DMS 273 (cell line): ENCODE measurements around the gene RASGEF1C.
"Not testable (repeated sequence)": the region's sequence is repeated elsewhere in the genome, so short reads cannot be mapped to it uniquely, and the experiment has no call there.

ENCODE experiments used
- DNase-seq: peaks from one replicate; lab custom pipeline; 2025; ENCODE audit not compliant: unreplicated experiment; lab: John Stamatoyannopoulos, UW

The RASGEF1C gene

DNA sequence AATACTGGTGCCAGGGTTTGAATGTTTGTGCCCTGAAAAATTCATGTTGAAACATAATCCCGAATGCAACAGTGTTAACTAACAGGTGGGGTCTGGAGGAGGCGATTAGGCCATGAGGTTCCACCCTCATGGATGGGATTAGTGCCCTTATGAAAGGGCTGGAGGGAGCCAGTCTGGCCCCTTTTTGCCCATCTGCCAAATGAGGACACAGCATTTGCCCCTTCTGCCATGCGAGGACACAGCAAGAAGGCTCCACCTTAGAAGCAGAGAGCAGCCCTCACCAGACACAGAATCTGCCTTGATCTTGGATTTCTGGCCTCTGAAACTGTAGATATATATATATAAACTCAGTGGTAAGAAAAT is 104.9 kb downstream of the RASGEF1C start:
- DNase-seq: peak; percentile 26

DNA sequence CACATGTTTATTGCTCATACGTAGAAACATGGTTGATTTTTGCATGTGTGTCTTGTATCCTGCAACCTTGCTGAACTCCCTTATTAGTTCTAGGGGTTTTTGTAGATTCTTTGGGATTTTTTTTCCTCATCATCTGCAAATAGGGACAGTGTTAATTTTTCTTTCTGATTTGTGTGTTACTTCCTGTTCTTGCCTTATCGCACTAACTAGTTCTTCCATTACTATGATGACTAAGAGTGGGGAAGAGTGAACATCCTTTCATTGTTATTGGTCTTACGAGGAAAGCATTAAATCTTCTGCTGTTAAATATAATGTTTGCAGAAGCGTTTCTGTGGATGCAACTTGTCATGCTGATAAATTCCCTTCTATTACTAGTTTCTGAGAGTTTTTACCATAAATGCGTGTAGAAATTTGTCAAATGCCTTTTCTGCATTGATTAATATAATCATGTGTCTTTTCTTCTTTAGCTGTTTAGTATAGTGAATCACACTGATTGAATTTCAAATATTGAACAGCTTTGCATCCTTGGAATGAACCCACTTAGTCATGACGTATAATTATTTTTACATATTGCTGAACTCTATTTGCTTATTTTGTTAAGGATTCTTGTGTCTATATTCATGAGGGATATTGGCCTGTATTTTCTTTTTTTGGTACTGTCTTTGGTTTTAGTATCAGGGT is 105.4 kb downstream of the RASGEF1C start:
- DNase-seq: no peak

DNA sequence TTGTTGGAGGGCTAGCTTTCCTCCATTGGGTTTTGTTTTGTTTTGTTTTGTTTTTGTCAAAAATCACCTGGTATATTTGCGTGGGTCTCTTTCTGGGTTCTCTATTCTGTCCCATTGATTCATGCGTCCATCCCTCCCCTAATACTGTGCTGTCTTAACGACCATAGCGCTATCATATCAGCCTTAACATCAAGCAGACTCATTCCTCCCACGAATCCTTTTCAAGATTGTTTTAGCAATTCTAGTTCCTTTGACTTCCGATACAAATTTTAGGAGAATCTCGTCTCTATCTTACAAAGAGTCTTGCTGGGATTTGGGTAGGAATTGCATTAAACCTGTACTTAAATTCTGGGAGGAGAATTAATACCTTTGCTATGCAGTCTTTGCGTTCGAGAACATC is 106.4 kb downstream of the RASGEF1C start:
- DNase-seq: no peak

DNA sequence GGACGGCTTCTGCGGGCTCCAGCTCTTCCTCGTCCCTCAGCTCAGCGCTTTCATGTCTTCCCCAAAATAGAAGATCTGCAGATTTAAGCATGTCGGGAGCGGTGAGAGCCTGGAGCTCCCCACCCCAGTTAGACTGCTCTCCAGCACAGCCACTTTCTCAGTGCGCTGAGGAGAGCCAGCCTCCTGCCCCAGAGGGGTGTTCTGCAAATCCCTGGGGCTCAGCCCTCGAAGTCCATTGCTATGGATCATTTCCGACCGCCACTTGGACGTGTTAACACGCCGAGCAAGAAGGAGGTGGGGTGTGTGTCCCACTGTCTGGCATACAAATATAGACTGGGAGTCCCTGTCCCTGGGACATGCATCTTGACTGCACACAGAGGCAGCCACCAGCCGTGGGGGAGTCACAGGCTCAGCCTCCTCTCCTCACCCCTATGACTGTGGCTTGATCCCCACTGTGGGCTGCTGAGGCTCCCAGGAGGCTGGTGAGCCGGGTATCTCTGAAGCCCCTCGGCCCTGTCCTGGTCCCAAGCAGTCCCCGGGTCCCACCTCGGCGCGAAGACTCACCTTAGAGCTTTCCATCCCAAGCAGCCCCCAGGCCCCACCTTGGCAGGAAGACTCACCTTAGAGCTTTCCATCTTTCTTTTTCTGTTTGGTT is 107.4 kb downstream of the RASGEF1C start:
- DNase-seq: no peak

DNA sequence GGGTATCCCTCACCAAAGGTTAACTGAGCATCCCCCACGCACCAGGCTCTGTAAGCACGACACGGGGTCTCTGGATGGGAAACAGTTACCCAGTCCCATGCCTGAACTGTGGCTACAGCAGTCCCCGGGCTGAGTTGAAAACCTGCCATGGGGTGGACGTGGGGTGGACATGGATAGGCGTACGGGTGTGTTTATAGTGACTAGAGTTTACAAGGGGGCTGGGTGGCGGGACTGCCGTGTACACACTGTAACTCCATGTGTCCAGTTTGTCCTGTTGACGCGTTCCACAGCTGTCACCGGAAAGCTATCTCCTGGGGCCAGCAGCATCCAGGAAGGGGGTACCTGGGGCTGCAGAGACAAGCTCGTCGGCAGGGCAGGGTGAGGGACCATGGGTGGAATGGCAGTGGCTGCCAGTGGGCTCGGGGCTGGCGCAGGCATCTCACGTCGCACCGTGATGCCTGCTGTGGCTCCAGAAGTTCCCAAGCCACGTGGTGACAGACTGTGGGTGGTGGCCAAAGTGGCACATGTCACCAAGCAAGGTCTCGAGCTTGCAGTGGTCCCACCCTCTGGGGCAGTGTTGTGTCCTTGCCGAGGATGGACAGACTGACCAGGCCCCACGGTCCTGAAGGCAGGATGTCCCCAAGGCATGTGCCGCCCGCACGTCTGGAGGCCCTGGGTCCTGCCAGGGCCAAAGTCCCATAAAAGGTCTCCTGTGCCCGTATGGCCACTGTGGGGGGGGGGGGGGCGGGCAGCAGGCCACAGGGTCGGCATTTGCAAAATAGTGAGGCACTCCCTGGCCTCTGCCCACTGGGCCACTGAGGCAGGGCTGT is 108.2 kb downstream of the RASGEF1C start:
- DNase-seq: no peak

DNA sequence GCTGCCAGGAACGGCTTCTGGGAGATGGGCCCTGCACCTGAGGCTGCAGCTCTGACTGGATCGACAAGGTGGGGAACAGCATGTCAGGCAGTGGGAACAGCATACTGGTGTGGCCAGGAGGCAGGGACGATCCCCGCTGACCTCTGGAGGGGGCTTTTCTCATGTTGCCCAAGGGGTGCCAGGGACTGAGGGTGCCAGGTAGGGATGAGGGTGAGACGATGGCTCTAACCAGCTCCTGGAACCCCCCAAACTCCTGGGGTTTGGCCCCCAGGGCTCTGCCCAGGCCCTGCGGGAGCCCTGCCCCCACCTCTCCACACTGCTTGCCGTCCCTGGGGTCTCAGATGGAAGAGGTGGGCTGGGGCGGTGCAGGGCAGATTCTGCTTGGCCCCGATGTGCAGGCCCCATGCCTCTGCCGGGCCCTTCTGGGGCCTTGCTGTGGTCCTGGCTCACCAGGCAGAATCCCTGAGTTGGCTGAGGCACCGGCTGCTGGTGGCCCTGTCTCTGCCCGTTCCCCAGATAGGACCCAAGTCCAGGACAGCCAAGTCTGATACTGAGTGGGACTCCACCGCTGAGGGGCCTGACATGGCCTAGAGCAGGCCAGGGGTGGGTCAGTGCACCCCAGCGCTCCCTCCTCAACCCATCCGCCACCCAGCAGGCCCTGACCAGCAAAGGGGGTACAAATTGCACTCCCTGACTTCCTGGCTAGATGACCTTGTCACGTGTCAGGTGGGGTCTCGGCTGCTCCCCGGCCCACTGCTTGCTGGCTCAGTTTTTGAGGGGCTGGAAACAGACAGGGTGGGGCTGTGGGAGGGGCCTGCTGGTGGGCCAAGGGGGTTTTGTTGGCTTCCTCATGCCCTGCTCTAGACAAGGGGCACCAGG is 109.0 kb downstream of the RASGEF1C start:
- DNase-seq: no peak

DNA sequence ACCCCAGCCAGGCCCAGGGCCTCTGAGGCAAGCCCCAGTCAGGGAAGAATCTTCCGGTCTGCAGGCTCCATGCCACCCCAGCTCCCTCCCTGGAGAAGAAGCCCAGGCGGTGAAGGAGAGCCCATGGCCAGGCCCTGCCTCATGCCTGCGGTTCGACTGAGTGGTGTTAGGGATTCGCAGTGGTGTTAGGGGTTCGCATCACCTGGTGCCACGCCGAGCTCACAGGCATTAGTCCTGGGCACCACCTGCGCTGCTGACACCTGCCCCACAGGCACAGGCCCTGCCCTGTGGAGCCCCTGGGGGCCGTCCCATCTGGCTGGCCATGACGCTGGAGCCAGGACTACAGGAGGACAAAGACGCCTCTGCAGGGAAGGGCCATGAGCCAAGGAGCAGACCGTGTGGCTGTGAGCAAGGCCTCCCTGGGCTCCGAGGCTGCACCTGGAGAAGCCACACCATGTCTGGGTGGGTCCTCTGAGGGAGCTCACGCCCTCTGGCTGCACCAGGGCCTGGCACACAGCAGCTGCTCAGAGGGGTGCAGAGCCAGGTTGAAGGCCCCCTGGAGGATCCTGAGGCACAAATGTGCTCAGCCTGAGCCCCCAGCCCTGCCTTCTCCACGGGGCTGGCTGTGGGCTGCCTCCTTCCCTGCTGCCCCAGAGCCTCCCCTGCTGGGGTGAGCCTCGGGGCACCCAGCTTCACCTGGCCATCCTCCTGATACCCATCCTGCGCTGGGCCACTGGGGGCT is 109.8 kb downstream of the RASGEF1C start:
- DNase-seq: no peak

DNA sequence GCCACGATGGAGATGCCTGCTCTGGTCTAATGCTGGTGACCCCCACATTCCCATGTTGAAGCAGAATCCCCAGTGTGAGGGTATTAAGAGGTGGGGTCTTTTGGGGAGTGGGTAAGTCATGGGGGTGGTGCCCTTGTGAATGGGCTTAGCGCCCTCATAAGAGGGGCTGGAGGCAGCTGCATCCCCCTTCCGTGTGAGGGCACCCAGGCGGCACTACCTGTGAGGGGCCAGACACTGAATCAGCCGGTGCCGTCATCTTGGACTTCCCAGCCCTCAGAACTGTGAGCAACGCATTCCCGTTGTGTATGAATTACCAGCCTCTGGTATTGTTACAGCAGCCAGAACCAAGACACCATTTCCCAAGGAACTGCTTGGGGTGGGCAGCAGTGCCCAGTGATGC is 110.5 kb downstream of the RASGEF1C start:
- no peak for DNase-seq

DNA sequence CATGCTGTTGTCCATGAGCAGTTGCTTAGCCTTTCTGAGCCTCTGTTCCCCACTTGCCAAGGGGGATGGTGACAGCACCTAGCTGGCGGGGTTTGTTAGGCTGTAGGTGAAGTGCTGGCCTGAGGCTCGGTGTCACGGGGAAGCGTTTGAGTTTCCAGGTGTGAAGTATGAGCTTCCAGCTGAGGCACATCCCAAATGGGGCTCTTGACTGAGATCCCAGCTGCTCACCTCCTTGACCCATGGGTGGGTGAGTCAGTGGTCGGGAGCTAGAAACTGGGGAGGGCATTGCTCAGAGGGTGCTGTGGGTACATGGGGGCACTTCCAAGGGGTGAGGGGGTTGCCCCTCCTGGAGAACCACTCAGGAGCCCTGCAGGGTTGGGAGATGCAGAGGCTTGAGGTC is 111.1 kb downstream of the RASGEF1C start:
- no peak for DNase-seq

DNA sequence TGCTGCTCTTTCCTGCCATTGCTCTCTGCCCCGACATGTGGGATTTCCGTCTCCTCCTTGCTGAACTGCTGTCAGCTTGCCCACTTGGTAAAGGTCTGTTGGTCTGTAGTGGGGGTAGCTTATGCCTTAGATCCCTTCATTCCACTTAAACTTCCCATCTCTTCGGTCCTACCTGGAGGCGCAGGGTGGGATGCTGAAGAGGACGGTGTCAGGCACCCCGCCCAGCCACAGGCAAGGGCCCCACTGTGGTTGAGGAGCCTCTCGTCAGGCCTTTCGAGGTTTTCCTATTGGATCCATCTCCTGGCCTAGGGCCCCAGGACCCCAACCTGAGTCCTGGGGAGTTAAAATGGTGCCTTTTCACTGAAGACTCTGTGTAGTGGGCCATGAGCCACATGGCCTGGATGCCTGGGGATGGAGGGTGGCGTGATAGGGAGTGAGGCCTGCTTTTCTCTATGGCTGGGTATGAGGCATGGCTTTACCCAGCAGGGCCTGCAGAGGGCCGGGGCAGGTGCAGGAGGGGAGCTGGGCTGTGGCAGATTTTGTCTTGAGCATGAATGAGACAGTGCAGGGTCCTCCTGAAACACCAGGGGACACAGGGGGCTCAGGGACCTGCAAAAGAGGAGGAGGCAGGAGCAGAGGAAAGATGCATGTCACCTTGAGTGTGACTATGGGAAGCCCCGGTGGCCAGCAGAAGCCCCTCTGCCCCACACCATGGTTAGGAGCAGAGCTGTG is 111.7 kb downstream of the RASGEF1C start:
- no peak for DNase-seq

DNA sequence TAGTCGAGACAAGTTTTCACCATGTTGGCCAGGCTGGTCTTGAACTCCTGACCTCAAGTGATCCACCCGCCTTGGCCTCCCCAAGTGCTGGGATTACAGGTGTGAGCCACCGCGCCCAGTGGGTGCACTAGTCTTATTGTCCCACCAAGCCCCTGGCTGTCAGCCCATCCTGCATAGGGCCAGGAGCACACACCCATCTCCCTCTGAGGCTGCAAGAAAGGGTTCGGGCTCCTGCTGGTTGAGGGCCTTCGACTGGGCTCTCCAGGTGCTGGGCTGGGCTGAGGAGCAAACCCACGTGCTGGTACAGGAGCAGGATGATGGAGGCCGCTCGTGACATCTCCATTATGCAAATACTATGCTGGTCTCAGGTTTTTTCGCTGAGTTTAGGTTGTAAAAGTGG is 112.4 kb downstream of the RASGEF1C start:
- DNase-seq: no peak

DNA sequence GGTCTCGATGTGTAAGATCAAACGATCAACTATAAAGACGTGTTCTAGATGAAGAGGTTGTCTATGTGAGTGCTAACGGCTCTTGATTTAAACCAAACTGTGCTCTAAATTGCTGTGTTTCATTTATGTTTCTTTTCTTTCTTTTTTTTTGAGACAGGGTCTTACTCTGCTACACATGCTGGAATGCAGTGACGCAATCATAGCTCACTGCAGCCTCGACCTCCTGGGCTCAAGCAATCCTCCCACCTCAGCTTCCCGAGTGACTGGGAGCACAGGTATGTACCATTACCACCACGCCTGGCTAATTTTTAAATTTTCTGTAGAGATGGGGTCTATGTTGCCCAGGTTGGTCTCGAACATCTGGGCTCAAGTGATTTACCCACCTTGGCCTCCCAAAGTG is 113.5 kb downstream of the RASGEF1C start:
- no peak for DNase-seq

DNA sequence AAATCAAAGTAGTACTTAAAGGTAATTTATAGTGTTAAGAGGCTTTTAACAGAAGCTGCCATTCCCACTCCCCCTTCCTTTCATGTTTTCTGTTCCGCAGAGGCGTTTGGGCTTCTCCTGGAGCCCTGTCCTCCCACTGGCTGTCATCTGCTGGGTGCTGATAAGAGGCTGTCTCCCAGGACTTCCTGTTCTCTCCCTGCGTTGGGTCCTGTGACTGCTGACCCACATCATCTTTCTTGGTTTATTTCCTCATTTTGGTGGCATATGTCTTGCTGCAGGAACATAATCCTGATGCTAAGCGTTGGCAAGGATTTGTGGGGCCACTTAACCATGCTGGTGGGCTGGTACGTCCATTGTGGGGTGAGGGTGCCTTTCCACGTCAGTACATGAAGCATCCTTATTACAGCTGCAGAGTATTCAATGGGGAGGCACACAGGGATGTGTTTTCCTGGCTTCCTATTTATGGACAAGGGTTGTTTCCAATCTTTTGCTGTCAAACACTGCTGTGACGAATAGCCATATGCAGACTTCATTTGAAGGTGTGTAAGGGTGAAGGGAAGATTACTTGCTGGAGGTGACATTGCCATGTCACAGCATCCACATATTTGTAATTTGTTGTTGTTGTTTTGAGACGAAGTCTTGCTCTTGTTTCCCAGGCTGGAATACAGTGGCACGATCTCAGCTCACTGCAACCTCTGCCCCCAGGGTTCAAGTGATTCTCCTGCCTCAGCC is 115.2 kb downstream of the RASGEF1C start:
- no peak for DNase-seq

DNA sequence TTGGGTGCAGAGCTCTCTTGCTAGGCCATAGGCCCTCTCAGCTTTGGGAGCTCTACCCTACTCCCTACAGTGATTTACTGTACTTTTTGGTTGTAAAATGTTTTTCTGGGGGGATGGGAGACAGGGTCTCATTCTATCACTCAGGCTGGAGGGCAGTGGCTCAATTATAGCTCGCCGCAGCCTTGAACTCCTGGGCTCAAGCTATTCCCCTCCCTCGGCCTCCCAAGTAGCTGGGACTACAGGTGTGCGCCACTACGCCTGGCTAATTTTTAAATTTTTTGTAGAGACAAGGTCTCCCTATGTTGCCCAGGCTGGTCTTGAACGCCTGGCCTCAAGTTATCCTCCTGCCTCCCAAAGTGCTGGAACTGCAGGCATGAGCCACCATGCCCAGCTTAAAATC is 115.8 kb downstream of the RASGEF1C start:
- no peak for DNase-seq

DNA sequence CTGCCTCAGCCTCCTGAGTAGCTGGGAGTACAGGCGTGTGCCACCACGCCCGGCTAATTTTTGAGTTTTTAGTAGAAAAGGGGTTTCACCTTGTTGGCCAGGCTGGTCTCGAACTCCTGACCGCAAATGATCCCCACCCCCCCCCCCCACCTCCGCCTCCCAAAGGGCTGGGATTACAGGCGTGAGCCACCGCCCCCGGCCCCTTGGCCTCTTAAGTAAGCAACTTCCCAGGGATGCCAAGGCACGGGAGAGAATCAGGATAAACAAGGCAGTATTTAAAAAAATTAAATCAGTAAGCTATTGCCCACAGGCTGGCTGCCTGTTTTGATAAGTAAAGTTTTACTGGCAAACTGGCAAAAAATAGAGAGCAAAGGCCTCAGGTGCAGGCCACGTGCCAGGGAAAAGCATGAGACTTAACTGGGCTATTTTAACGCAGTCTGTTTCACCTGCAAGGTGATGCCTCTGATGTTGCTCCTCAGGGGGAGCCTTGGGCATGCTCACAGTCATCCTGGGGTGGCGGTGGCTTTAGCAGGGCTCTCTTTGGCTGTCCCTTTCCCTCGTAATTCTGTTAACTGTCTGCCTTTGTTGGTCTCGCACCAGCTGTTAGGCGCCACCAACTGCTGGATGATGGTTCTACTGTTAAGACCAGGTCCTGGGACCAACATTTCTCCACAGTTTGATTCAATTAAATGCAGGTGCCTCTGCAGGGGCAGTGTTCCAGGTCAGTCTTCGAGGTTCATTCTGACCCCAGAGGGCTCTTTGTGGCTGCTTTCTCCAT is 118.1 kb downstream of the RASGEF1C start:
- peak; percentile 78 for DNase-seq

DNA sequence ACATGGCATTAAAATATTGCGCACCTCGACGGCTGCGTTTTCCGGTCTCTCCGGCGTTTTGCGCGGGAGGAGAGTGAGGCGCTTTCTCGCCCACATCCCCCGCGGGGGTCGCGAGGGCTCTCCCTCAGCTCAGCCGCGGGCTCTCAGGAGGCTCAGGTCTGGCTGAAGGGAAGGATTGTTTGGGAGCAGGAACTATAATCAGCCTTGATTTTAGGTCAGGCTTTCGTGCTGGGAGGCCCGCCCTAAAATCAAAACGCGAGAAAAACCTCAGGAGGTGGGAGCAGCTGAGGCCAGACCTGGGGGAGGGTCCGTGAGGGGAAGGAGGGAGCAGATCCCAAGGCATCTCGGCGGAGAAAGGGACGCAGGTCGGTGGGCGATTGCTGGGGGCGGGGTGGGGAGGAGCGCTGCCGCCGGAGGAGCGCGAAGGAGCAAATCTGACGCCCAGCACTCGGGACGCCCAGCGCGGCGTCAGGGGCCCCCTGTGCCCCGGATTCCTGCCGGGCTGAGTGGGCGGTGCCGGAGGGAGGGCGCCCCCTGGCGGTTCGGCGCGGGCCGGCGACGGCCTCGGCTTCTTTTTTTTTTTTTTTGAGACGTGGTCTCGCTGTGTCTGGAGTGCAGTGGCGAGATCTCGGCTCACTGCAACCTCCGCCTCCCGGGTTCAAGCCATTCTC is 118.8 kb downstream of the RASGEF1C start:
- peak; percentile 90 for DNase-seq

DNA sequence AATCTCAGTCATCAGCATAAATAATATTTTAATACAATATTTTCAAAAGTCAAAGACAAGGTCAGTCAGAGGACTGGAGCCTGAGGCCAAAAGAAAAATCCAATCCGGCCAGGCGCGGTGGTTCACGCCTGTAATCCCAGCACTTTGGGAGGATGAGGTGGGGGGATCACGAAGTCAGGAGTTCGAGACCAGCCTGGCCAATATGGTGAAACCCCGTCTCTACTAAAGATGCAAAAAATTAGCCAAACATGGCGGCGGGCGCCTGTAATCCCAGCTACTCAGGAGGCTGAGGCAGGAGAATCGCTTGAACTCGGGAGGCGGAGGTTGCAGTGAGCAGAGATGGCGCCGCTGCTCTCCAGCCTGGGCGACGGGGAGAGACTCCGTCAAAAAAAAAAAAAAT is 119.4 kb downstream of the RASGEF1C start:
- not testable (repeated sequence) for DNase-seq

DNA sequence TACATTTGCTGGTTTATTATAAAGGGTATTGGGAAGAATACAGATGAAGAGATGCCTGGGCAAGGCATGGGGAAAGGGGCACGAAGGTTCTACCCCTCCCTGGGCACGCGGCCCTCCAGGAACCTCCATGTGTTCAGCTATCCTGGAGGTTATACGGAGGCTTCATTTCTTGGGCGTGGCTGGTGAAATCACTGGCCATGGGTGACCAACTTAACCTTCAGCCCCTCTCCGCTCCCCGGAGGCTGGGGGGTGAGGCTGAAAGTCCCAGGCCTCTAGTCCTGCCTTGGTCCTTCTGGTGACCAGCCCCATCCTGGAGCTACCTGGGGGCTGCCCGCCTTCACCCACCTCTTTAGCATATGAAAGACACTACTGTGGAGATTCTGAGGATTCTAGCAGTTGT is 120.5 kb downstream of the RASGEF1C start:
- no peak for DNase-seq
